Measurements from ENCODE around the gene NDUFS6.
"Not testable (repeated sequence)": the region's sequence is repeated elsewhere in the genome, so short reads cannot be mapped to it uniquely, and the experiment has no call there.

NDUFS6 gene

GRCh38 chr5:1784197-1785050 is 16.8 kb upstream of the NDUFS6 start:
- DNase-seq, result no peak

GRCh38 chr5:1785062-1785461 is 16.1 kb upstream of the NDUFS6 start:
- DNase-seq, result no peak

- no peak for DNase-seq
These were observed 15.2 kb upstream of the NDUFS6 start for GRCh38 chr5:1785984-1786383.

- no peak for DNase-seq
These were observed 14.4 kb upstream of the NDUFS6 start for GRCh38 chr5:1786621-1787471.

- no peak for DNase-seq
These were observed 13.6 kb upstream of the NDUFS6 start for GRCh38 chr5:1787472-1788047.

GRCh38 chr5:1788200-1788599 is 13.0 kb upstream of the NDUFS6 start:
- DNase-seq, result no peak

GRCh38 chr5:1788828-1789227 is 12.4 kb upstream of the NDUFS6 start:
- DNase-seq, result no peak

GRCh38 chr5:1789438-1789833 is 11.8 kb upstream of the NDUFS6 start:
- not testable (repeated sequence) for DNase-seq

GRCh38 chr5:1789834-1790471 is 11.3 kb upstream of the NDUFS6 start:
- no peak for DNase-seq

- DNase-seq, result no peak
These were observed 10.0 kb upstream of the NDUFS6 start for GRCh38 chr5:1791176-1791575.

- no peak for DNase-seq
These were observed 8.4 kb upstream of the NDUFS6 start for GRCh38 chr5:1792842-1793266.

GRCh38 chr5:1793301-1793740 is 7.9 kb upstream of the NDUFS6 start:
- no peak for DNase-seq

- DNase-seq, result no peak
These were observed 7.0 kb upstream of the NDUFS6 start for GRCh38 chr5:1793966-1794900.

GRCh38 chr5:1794901-1795290 is 6.3 kb upstream of the NDUFS6 start:
- no peak for DNase-seq

GRCh38 chr5:1795506-1795905 is 5.7 kb upstream of the NDUFS6 start:
- DNase-seq, result no peak

GRCh38 chr5:1795931-1796330 is 5.3 kb upstream of the NDUFS6 start:
- no peak for DNase-seq

GRCh38 chr5:1796371-1797102 is 4.7 kb upstream of the NDUFS6 start:
- no peak for DNase-seq

- DNase-seq, result no peak
These were observed 4.0 kb upstream of the NDUFS6 start for GRCh38 chr5:1797103-1797800.

GRCh38 chr5:1797855-1798254 is 3.4 kb upstream of the NDUFS6 start:
- DNase-seq, result no peak

- not testable (repeated sequence) for DNase-seq
These were observed 2.6 kb upstream of the NDUFS6 start for GRCh38 chr5:1798589-1798988.

Data from NCI-H2107 (cell line).